ENCODE measurements around the gene NAIF1. TPM values are rescaled to one million over a fixed set of nuclear protein-coding genes. Genes with fewer than 3 reads are reported as not detected.

NAIF1 gene
- total RNA-seq, 1 experiment from 2014 or later = 8.5 TPM

GRCh38 chr9:128106181-128106939 lies 39.2 kb upstream of the NAIF1 start:
- Histone ChIP-seq H3K36me3 (peaks cover 54% of the 10 kb centered on the region), H3K9me3 (replicated peaks) (no peaks in the 10 kb centered on the region), H3K4me1 (peaks cover 23% of the 10 kb centered on the region), H3K27me3 (no peaks in the 10 kb centered on the region), H3K4me3 (no peak overlapping the region), H3K27ac (no peak overlapping the region)
- DNase-seq = no peak

GRCh38 chr9:128105538-128106175 lies 38.5 kb upstream of the NAIF1 start:
- Histone ChIP-seq H3K27ac (no peak overlapping the region), H3K9me3 (replicated peaks) (no peaks in the 10 kb centered on the region), H3K36me3 (peaks cover 54% of the 10 kb centered on the region), H3K4me1 (peaks cover 23% of the 10 kb centered on the region), H3K27me3 (no peaks in the 10 kb centered on the region), H3K4me3 (no peak overlapping the region)
- DNase-seq = no peak

- no peaks in the 10 kb centered on the region for H3K9me3 ChIP-seq (replicated peaks)
- H3K36me3 ChIP-seq = peaks cover 51% of the 10 kb centered on the region
- H3K4me1 ChIP-seq = peaks cover 28% of the 10 kb centered on the region
- DNase-seq = peak; percentile 95 to 96
- H3K27me3 ChIP-seq = no peaks in the 10 kb centered on the region
- no peak overlapping the region for H3K4me3 ChIP-seq
- H3K27ac ChIP-seq = peak overlapping the region; percentile 55
Observed at GRCh38 chr9:128104171-128104618, 37.1 kb upstream of the NAIF1 start.

- Histone ChIP-seq H3K4me1 (peaks cover 34% of the 10 kb centered on the region), H3K27me3 (no peaks in the 10 kb centered on the region), H3K4me3 (no peak overlapping the region), H3K27ac (peak overlapping the region; percentile 55), H3K9me3 (replicated peaks) (no peaks in the 10 kb centered on the region), H3K36me3 (peaks cover 48% of the 10 kb centered on the region)
- peak in 1 of 2 experiments; percentile 47 for DNase-seq
Observed at GRCh38 chr9:128103589-128103962, 36.5 kb upstream of the NAIF1 start.

- Histone ChIP-seq H3K4me1 (peaks cover 36% of the 10 kb centered on the region), H3K27me3 (no peaks in the 10 kb centered on the region), H3K36me3 (peaks cover 43% of the 10 kb centered on the region), H3K4me3 (no peak overlapping the region), H3K9me3 (replicated peaks) (no peaks in the 10 kb centered on the region), H3K27ac (no peak overlapping the region; the same call in 1 of the 2 replicates)
- DNase-seq = no peak
Observed at GRCh38 chr9:128102861-128103588, 35.9 kb upstream of the NAIF1 start.

- H3K4me1 ChIP-seq = peaks cover 41% of the 10 kb centered on the region
- no peak for DNase-seq
- H3K4me3 ChIP-seq = no peak overlapping the region
- H3K9me3 ChIP-seq (replicated peaks) = no peaks in the 10 kb centered on the region
- no peak overlapping the region for H3K27ac ChIP-seq
- H3K36me3 ChIP-seq = peaks cover 34% of the 10 kb centered on the region
- H3K27me3 ChIP-seq = no peaks in the 10 kb centered on the region
Observed at GRCh38 chr9:128102196-128102595, 35.1 kb upstream of the NAIF1 start.

- H3K27me3 ChIP-seq = no peaks in the 10 kb centered on the region
- H3K4me1 ChIP-seq = peaks cover 41% of the 10 kb centered on the region
- H3K9me3 ChIP-seq (replicated peaks) = no peaks in the 10 kb centered on the region
- H3K4me3 ChIP-seq = no peak overlapping the region
- peaks cover 29% of the 10 kb centered on the region for H3K36me3 ChIP-seq
- H3K27ac ChIP-seq = no peak overlapping the region
- no peak for DNase-seq
Observed at GRCh38 chr9:128101690-128102089, 34.6 kb upstream of the NAIF1 start.

GRCh38 chr9:128101231-128101661 lies 34.1 kb upstream of the NAIF1 start:
- H3K4me1 ChIP-seq = peaks cover 41% of the 10 kb centered on the region
- no peaks in the 10 kb centered on the region for H3K27me3 ChIP-seq
- H3K36me3 ChIP-seq = peaks cover 25% of the 10 kb centered on the region
- H3K4me3 ChIP-seq = no peak overlapping the region
- no peaks in the 10 kb centered on the region for H3K9me3 ChIP-seq (replicated peaks)
- DNase-seq = no peak
- no peak overlapping the region for H3K27ac ChIP-seq

GRCh38 chr9:128100581-128100980 lies 33.5 kb upstream of the NAIF1 start:
- no peak for DNase-seq
- Histone ChIP-seq H3K4me1 (peaks cover 41% of the 10 kb centered on the region), H3K36me3 (peaks cover 18% of the 10 kb centered on the region), H3K4me3 (no peak overlapping the region), H3K27ac (no peak overlapping the region), H3K9me3 (replicated peaks) (no peaks in the 10 kb centered on the region), H3K27me3 (no peaks in the 10 kb centered on the region)

GRCh38 chr9:128099932-128100491 lies 32.9 kb upstream of the NAIF1 start:
- Histone ChIP-seq H3K27ac (no peak overlapping the region), H3K9me3 (replicated peaks) (no peaks in the 10 kb centered on the region), H3K36me3 (peaks cover 15% of the 10 kb centered on the region), H3K4me3 (no peak overlapping the region), H3K27me3 (no peaks in the 10 kb centered on the region), H3K4me1 (peaks cover 38% of the 10 kb centered on the region)
- DNase-seq = peak in 1 of 2 experiments; percentile 4

- H3K27ac ChIP-seq = peak overlapping the region; percentile 51
- H3K27me3 ChIP-seq = no peaks in the 10 kb centered on the region
- peaks cover 39% of the 10 kb centered on the region for H3K4me1 ChIP-seq
- H3K9me3 ChIP-seq (replicated peaks) = no peaks in the 10 kb centered on the region
- peak overlapping the region; percentile 46 for H3K4me3 ChIP-seq
- H3K36me3 ChIP-seq = peaks cover 21% of the 10 kb centered on the region
- no peak for DNase-seq
Observed at GRCh38 chr9:128099231-128099931, 32.3 kb upstream of the NAIF1 start.

- Histone ChIP-seq H3K4me3 (peak overlapping the region; percentile 46), H3K27me3 (no peaks in the 10 kb centered on the region), H3K27ac (peak overlapping the region; percentile 51), H3K4me1 (peaks cover 35% of the 10 kb centered on the region), H3K36me3 (peaks cover 15% of the 10 kb centered on the region), H3K9me3 (replicated peaks) (no peaks in the 10 kb centered on the region)
- DNase-seq = peak; percentile 97 to 98
Observed at GRCh38 chr9:128098297-128099230, 31.4 kb upstream of the NAIF1 start.

- Histone ChIP-seq H3K27me3 (no peaks in the 10 kb centered on the region), H3K9me3 (replicated peaks) (no peaks in the 10 kb centered on the region), H3K4me1 (peaks cover 35% of the 10 kb centered on the region), H3K36me3 (peaks cover 14% of the 10 kb centered on the region), H3K27ac (no peak overlapping the region), H3K4me3 (no peak overlapping the region)
- DNase-seq = no peak
Observed at GRCh38 chr9:128097543-128098296, 30.6 kb upstream of the NAIF1 start.

Data from SJCRH30 (cell line).